ENCODE data around the gene MT1M. TPM values are rescaled to one million over a fixed set of nuclear protein-coding genes. Genes with fewer than 3 reads are reported as not detected.

Gene MT1M
- total and polyA plus RNA-seq, 2 of the 4 experiments (the other 2 are of a cell fraction), result 0.10 TPM; not detected in 1

- Histone ChIP-seq H3K79me1 (ENCODE audit: low read depth in 1 of 2, low read length in 2 of 2) (no peaks in the 10 kb centered on the region), H3K9me3 (ENCODE audit: control insufficient read depth, insufficient read depth, low read length) (no peaks in the 10 kb centered on the region), H4K5ac (ENCODE audit: low read depth, low read length) (no peak within 1 kb of the TSS), H3K18ac (ENCODE audit: low read depth, low read length) (no peak within 1 kb of the TSS), H3K4ac (ENCODE audit: low read depth, low read length) (no peak within 1 kb of the TSS), H4K91ac (ENCODE audit: insufficient read depth, low read depth, low read length) (no peak within 1 kb of the TSS), H4K8ac (ENCODE audit: low read depth in 2 of 2, low read length in 2 of 2) (no peak within 1 kb of the TSS), H2BK120ac (ENCODE audit: low read depth, low read length) (no peak within 1 kb of the TSS), H3K4me3 (ENCODE audit: insufficient read depth, low read depth, low read length) (peak within 1 kb of the TSS; percentile 2; the same call in 1 of the 2 replicates), H3K27ac (ENCODE audit: insufficient read depth, low read length) (no peak within 1 kb of the TSS), H3K4me1 (ENCODE audit: control insufficient read depth, insufficient read depth, low read length) (peaks cover 2% of the 10 kb centered on the region; the same call in 1 of the 2 replicates), H3K4me2 (ENCODE audit: low read depth, low read length) (peak within 1 kb of the TSS; percentile 27), H2BK15ac (ENCODE audit: low read depth, low read length) (no peak within 1 kb of the TSS), H3K56ac (ENCODE audit: extremely low read depth, insufficient read depth, low read length) (no peak within 1 kb of the TSS), H3K9me1 (ENCODE audit: insufficient read depth, low read length) (peaks cover 3% of the 10 kb centered on the region; the same call in 1 of the 2 replicates), H3K9ac (ENCODE audit: low read depth, low read length) (no peak within 1 kb of the TSS), H2AK5ac (ENCODE audit: low read depth, low read length) (no peak within 1 kb of the TSS), H2BK5ac (ENCODE audit: low read depth, low read length, poor library complexity, severe bottlenecking) (no peak within 1 kb of the TSS), H2AK9ac (replicated peaks; ENCODE audit: low read depth, low read length, poor library complexity) (no peak within 1 kb of the TSS), H4K20me1 (ENCODE audit: insufficient read depth, low read length) (no peaks in the 10 kb centered on the region), H3K27me3 (ENCODE audit: control insufficient read depth, insufficient read depth, low read length) (peaks cover 78% of the 10 kb centered on the region), H3K14ac (replicated peaks; ENCODE audit: low read depth, low read length) (no peak within 1 kb of the TSS), H2BK20ac (ENCODE audit: low read depth, low read length) (no peak within 1 kb of the TSS), H2AFZ (replicated peaks; ENCODE audit: low read length, poor library complexity) (peak within 1 kb of the TSS; percentile 73), H3K23ac (ENCODE audit: low read depth, low read length) (peak within 1 kb of the TSS; percentile 13), H3K36me3 (ENCODE audit: control insufficient read depth, insufficient read depth, low read length) (no peaks in the 10 kb centered on the region)
- peak; percentile 28 for DNase-seq
- peak; percentile 32 for ATAC-seq (ENCODE audit: low read depth)
- dilution Hi-C loops (cut with HindIII; ENCODE audit: low sequenced_read_pairs, unreplicated experiment) (no loop called here), intact Hi-C loops (cut with micrococcal nuclease) (no loop called here), in situ Hi-C loops (cut with MboI; ENCODE audit: low sequenced_read_pairs) (no loop called here)
- no peak for TF ChIP-seq MAZ (IDR thresholded peaks at IDR 0.05; ENCODE audit: borderline replicate concordance, low read depth, low read length)
- TF ChIP-seq MAFK (IDR thresholded peaks at IDR 0.05; ENCODE audit: low read depth, low read length), result no peak
- no peak for TF ChIP-seq POLR2A (IDR thresholded peaks at IDR 0.05; ENCODE audit: low read depth, low read length)
- no peak for TF ChIP-seq RCOR1 (IDR thresholded peaks at IDR 0.05; ENCODE audit: insufficient replicate concordance, low read length)
- no TSS peak for BruUV-seq (replicated peaks)
- WGBS, 2 experiments (ENCODE audit: extremely low coverage in 2 of 2, insufficient read length in 1 of 2), result 1% methylated on average over 26 of the region's 46 CpGs; no CpG with 5 or more reads in 1 of the 2 experiments
- POLR2A ChIA-PET (ENCODE audit: unreplicated experiment), result no interaction called here
- CTCF ChIA-PET, result no interaction called here
Observed at GRCh38 chr16:56657555-56658326, 25.3 kb downstream of the MT1M start, which contains the start of gene MT1F. MT1F (plus strand) TSS chr16:56657959; CDS start chr16:56658059, 100 bp downstream.
